IMR-90 (cell line): ENCODE results near the gene ADAMTSL4. TPM values are rescaled to one million over a fixed set of nuclear protein-coding genes. Genes with fewer than 3 reads are reported as not detected.

Experiments
- ATAC-seq: fragments of 200-7000 bp; cut with Tn5 transposase; 2 replicates; pipeline ENCODE4 v1.9.1; 2020; ENCODE audit warnings: low read depth, mild to moderate bottlenecking, moderate library complexity
- BruUV-seq: library from RNA; stranded (reverse); fragments of 400-500 nt; replicated peaks from 2 replicates; lab custom pipeline; 2021; lab: Mats Ljungman, UMichigan
- CTCF ChIA-PET: fragments of 300-600 bp; formaldehyde crosslinking; extraction: SDS; loops from one replicate; lab custom pipeline; 2021; ENCODE audit warnings: antibody characterized with exemption; lab: Yijun Ruan, JAX
- POLR2A ChIA-PET: fragments of 300-600 bp; sonication (Branson Sonifier 250); formaldehyde crosslinking; loops from one replicate; lab custom pipeline; 2022; ENCODE audit warnings: antibody characterized with exemption; ENCODE audit not compliant: unreplicated experiment; lab: Charles Lee
- DNase-seq: peaks from one replicate; pipeline ENCODE4 v3.0.0; 2013
- H2AFZ ChIP-seq: replicated peaks from 2 replicates; pipeline ENCODE3; 2013; ENCODE audit warnings: low read length, mild to moderate bottlenecking; ENCODE audit not compliant: poor library complexity
- H2AK5ac ChIP-seq: 2 replicates; pipeline ENCODE4 v1.6.1; 2013; ENCODE audit warnings: low read depth, low read length, inconsistent platforms
- H2AK9ac ChIP-seq: replicated peaks from 2 replicates; pipeline ENCODE3; 2013; ENCODE audit warnings: mild to moderate bottlenecking, low read depth, low read length, moderate library complexity; ENCODE audit not compliant: poor library complexity
- H2BK120ac ChIP-seq: 2 replicates; pipeline ENCODE4 v1.6.1; 2013; ENCODE audit warnings: low read depth, low read length, inconsistent platforms
- H2BK15ac ChIP-seq: 3 replicates; pipeline ENCODE4 v1.6.1; 2013; ENCODE audit warnings: low read depth, low read length, inconsistent platforms
- H2BK20ac ChIP-seq: 2 replicates; pipeline ENCODE4 v1.6.1; 2013; ENCODE audit warnings: low read depth, mild to moderate bottlenecking, inconsistent platforms, low read length, moderate library complexity
- H2BK5ac ChIP-seq: 2 replicates; pipeline ENCODE4 v1.6.1; 2013; ENCODE audit warnings: mild to moderate bottlenecking, low read depth, low read length, inconsistent platforms; ENCODE audit not compliant: poor library complexity, severe bottlenecking
- H3K14ac ChIP-seq: replicated peaks from 2 replicates; pipeline ENCODE4 v1.6.1; 2013; ENCODE audit warnings: low read depth, low read length, inconsistent platforms
- H3K18ac ChIP-seq: 2 replicates; pipeline ENCODE4 v1.6.1; 2013; ENCODE audit warnings: low read depth, low read length, control low read depth
- H3K23ac ChIP-seq: 2 replicates; pipeline ENCODE4 v1.6.1; 2013; ENCODE audit warnings: low read depth, low read length, inconsistent platforms
- H3K27ac ChIP-seq: 2 replicates; pipeline ENCODE4 v1.5.1; 2013; ENCODE audit warnings: mild to moderate bottlenecking, control low read depth, low read length; ENCODE audit not compliant: insufficient read depth
- H3K27me3 ChIP-seq: 2 replicates; pipeline ENCODE4 v1.6.1; 2013; ENCODE audit warnings: low read length; ENCODE audit not compliant: control insufficient read depth, insufficient read depth
- H3K36me3 ChIP-seq: 2 replicates; pipeline ENCODE4 v1.6.1; 2013; ENCODE audit warnings: low read length, mixed read lengths; ENCODE audit not compliant: control insufficient read depth, insufficient read depth
- H3K4ac ChIP-seq: 2 replicates; pipeline ENCODE4 v1.6.1; 2013; ENCODE audit warnings: low read depth, low read length, inconsistent platforms
- H3K4me1 ChIP-seq: 2 replicates; pipeline ENCODE4 v1.6.1; 2013; ENCODE audit warnings: low read length, mixed read lengths; ENCODE audit not compliant: control insufficient read depth, insufficient read depth
- H3K4me2 ChIP-seq: 2 replicates; pipeline ENCODE4 v1.6.1; 2013; ENCODE audit warnings: low read depth, mild to moderate bottlenecking, control low read depth, low read length, moderate library complexity
- H3K4me3 ChIP-seq: 2 replicates; pipeline ENCODE4 v1.5.1; 2013; ENCODE audit warnings: low read depth, mild to moderate bottlenecking, control low read depth, low read length, moderate library complexity; ENCODE audit not compliant: insufficient read depth
- H3K56ac ChIP-seq: 2 replicates; pipeline ENCODE4 v1.6.1; 2013; ENCODE audit warnings: low read length, inconsistent platforms; ENCODE audit not compliant: insufficient read depth; ENCODE audit errors: extremely low read depth
- H3K79me1 ChIP-seq, 2 experiments: 2 replicates each; pipeline ENCODE4 v1.6.1; 2013; ENCODE audit warnings: low read length in 2 of 2, inconsistent platforms in 1 of 2, low read depth in 1 of 2
- H3K9ac ChIP-seq: 2 replicates; pipeline ENCODE4 v1.6.1; 2013; ENCODE audit warnings: low read depth, low read length, control low read depth
- H3K9me1 ChIP-seq: 2 replicates; pipeline ENCODE4 v1.6.1; 2013; ENCODE audit warnings: low read length, inconsistent platforms; ENCODE audit not compliant: insufficient read depth
- H3K9me3 ChIP-seq: 2 replicates; pipeline ENCODE4 v1.6.1; 2013; ENCODE audit warnings: low read length; ENCODE audit not compliant: control insufficient read depth, insufficient read depth
- H4K20me1 ChIP-seq: 2 replicates; pipeline ENCODE4 v1.6.1; 2013; ENCODE audit warnings: low read length, inconsistent platforms; ENCODE audit not compliant: insufficient read depth
- H4K5ac ChIP-seq: 2 replicates; pipeline ENCODE4 v1.6.1; 2013; ENCODE audit warnings: mild to moderate bottlenecking, low read depth, low read length, control low read depth
- H4K8ac ChIP-seq, 2 experiments: 2 replicates each; pipeline ENCODE4 v1.6.1; 2013; ENCODE audit warnings: low read depth in 2 of 2, low read length in 2 of 2, control low read depth in 1 of 2, inconsistent platforms in 1 of 2
- H4K91ac ChIP-seq: 2 replicates; pipeline ENCODE4 v1.6.1; 2013; ENCODE audit warnings: low read depth, low read length, inconsistent platforms; ENCODE audit not compliant: insufficient read depth
- BHLHE40 ChIP-seq: fragments of 150-350 bp; IDR thresholded peaks from 2 replicates; pipeline ENCODE4 v1.6.1; 2016; ENCODE audit warnings: mild to moderate bottlenecking, low read depth, low read length
- CTCF ChIP-seq: conservative IDR thresholded peaks from 2 replicates; pipeline ENCODE4 v1.5.1; 2012; ENCODE audit warnings: mild to moderate bottlenecking, low read depth, low read length, improper control_type of control experiment
- ELK1 ChIP-seq: fragments of 150-350 bp; IDR thresholded peaks from 2 replicates; pipeline ENCODE4 v1.6.1; 2016; ENCODE audit warnings: low read depth, mild to moderate bottlenecking, low read length, moderate library complexity, borderline replicate concordance
- MAFK ChIP-seq: IDR thresholded peaks from 2 replicates; pipeline ENCODE4 v1.6.1; 2012; ENCODE audit warnings: low read depth, low read length, improper control_type of control experiment
- MXI1 ChIP-seq: IDR thresholded peaks from 2 replicates; pipeline ENCODE4 v1.6.1; 2012; ENCODE audit warnings: low read depth, mild to moderate bottlenecking, low read length, moderate library complexity, borderline replicate concordance
- POLR2A ChIP-seq: IDR thresholded peaks from 2 replicates; pipeline ENCODE4 v1.6.1; 2012; ENCODE audit warnings: mild to moderate bottlenecking, low read depth, low read length
- RAD21 ChIP-seq: IDR thresholded peaks from 2 replicates; pipeline ENCODE4 v1.6.1; 2012; ENCODE audit warnings: low read length, improper control_type of control experiment
- RCOR1 ChIP-seq: IDR thresholded peaks from 2 replicates; pipeline ENCODE4 v1.6.1; 2012; ENCODE audit warnings: mild to moderate bottlenecking, low read length, improper control_type of control experiment; ENCODE audit not compliant: insufficient replicate concordance
- SMC3 ChIP-seq: fragments of 150-350 bp; IDR thresholded peaks from 2 replicates; pipeline ENCODE4 v1.6.1; 2016; ENCODE audit warnings: low read depth, mild to moderate bottlenecking, antibody characterized with exemption, low read length, moderate library complexity
- WGBS, 2 experiments: methylation state at CpG; one replicate each; pipeline versions ENCODE4 v1.1.5 to v1.1.7; 2013; ENCODE audit warnings: missing lambda C conversion rate in 2 of 2; ENCODE audit not compliant: insufficient read length in 1 of 2; ENCODE audit errors: extremely low coverage in 2 of 2; 5-methylcytosine and 5-hydroxymethylcytosine counted together
- dilution Hi-C: fragments of 300-500 bp; cut with HindIII; formaldehyde crosslinking; loops from one replicate; pipeline ENCODE4 v1.14.3; 2018; ENCODE audit warnings: low sequenced_read_pairs; ENCODE audit not compliant: unreplicated experiment
- in situ Hi-C: fragments of 300-500 bp; cut with MboI; formaldehyde crosslinking; loops from 3 replicates; pipeline ENCODE4 v1.14.3; 2019; ENCODE audit warnings: low sequenced_read_pairs, inconsistent platforms, mixed read lengths
- intact Hi-C: fragments of 100-400 bp; cut with micrococcal nuclease; formaldehyde crosslinking; loops from 2 replicates; pipeline ENCODE4 v1.10.0; 2022
- polyA plus RNA-seq, 3 experiments: library from polyadenylated mRNA; depleted of rRNA; stranded (reverse); fragments of >200 nt; gene quantifications; 2 replicates each; pipeline ENCODE4 v1.2.3, GENCODE V29; 2012; ENCODE audit warnings: low replicate concordance in 1 of 3
- total RNA-seq: library from RNA; depleted of rRNA; stranded (reverse); fragments of >200 nt; gene quantifications from 2 replicates; pipeline ENCODE4 v1.2.3, GENCODE V29; 2012

Gene ADAMTSL4
- total and polyA plus RNA-seq, 2 of the 4 experiments (the other 2 are of a cell fraction): 0.54 to 12.2 TPM

- Histone ChIP-seq H3K27ac (peak overlapping the region; percentile 89), H2AK5ac (peak overlapping the region; percentile 90), H2BK15ac (peak overlapping the region; percentile 42; the same call in 1 of the 3 replicates), H3K18ac (peak overlapping the region; percentile 57), H3K9me3 (no peaks in the 10 kb centered on the region), H3K4me2 (peak overlapping the region; percentile 78), H3K23ac (peak overlapping the region; percentile 98; the same call in 1 of the 2 replicates), H3K36me3 (peaks cover 2% of the 10 kb centered on the region), H4K5ac (no peak overlapping the region), H3K4me3 (peak overlapping the region; percentile 51), H3K79me1 (peaks cover 12 to 83% of the 10 kb centered on the region in 2 experiments), H2AK9ac (peak overlapping the region; percentile 96), H4K20me1 (peaks cover 21% of the 10 kb centered on the region), H3K9ac (peak overlapping the region; percentile 87), H3K56ac (peak overlapping the region; percentile 92), H3K4ac (peak overlapping the region; percentile 97), H2BK5ac (peak overlapping the region; percentile 87), H2BK20ac (peak overlapping the region; percentile 67; the same call in 1 of the 2 replicates), H4K91ac (peak overlapping the region; percentile 75), H4K8ac (peak overlapping the region in 1 of 2 experiments; percentile 92; a peak in 2 of 4 replicates), H2AFZ (peak overlapping the region; percentile 96), H3K9me1 (peaks cover 20% of the 10 kb centered on the region), H3K4me1 (peaks cover 26% of the 10 kb centered on the region), H3K27me3 (no peaks in the 10 kb centered on the region), H2BK120ac (peak overlapping the region; percentile 92), H3K14ac (peak overlapping the region; percentile 99)
- in situ Hi-C loops (loop anchor here (10.0 kb wide), 1 partner anchor 244 kb away; the partner anchor contains the start of gene CTSK), intact Hi-C loops (loop anchor here (1.0 to 10.0 kb wide), 9 partner anchors 17 to 444 kb away; partner anchors contain the start of genes ARNT, CA14, GOLPH3L and MINDY1), dilution Hi-C loops (no loop called here)
- ChIA-PET POLR2A (interaction anchor here (0.6 to 3.0 kb wide), 2 partner anchors 19 to 57 kb away, joined by 9 to 18 read pairs; partner anchors contain the start of gene MCL1), CTCF (interaction anchor here (0.6 to 2.2 kb wide), 13 partner anchors 10 to 355 kb away, joined by 3 to 17 read pairs (median 3); partner anchors contain the start of gene ENSA)
- WGBS, 2 experiments: 0% methylated on average over 2 of the region's 17 CpGs; no CpG with 5 or more reads in 1 of the 2 experiments
- BruUV-seq: no TSS peak
- no peak for TF ChIP-seq MXI1
- TF ChIP-seq RCOR1: no peak
- peak; percentile 86 for TF ChIP-seq CTCF
- TF ChIP-seq ELK1: no peak
- TF ChIP-seq BHLHE40: no peak
- peak; percentile 71 for TF ChIP-seq RAD21
- TF ChIP-seq POLR2A: no peak
- peak; percentile 47; the same call in 1 of the 2 replicates for TF ChIP-seq SMC3
- TF ChIP-seq MAFK: no peak
- DNase-seq (no peak), ATAC-seq (peak; percentile 60)
These were observed 11.5 kb downstream of the ADAMTSL4 start for GRCh38 chr1:150560576-150561253.
